GM03348 (cell line): ENCODE data around the gene CD24.

Experiments used
- DNase-seq: peaks from one replicate; pipeline ENCODE4 v3.0.0; 2012; ENCODE audit warnings: low spot score

Gene CD24

DNA sequence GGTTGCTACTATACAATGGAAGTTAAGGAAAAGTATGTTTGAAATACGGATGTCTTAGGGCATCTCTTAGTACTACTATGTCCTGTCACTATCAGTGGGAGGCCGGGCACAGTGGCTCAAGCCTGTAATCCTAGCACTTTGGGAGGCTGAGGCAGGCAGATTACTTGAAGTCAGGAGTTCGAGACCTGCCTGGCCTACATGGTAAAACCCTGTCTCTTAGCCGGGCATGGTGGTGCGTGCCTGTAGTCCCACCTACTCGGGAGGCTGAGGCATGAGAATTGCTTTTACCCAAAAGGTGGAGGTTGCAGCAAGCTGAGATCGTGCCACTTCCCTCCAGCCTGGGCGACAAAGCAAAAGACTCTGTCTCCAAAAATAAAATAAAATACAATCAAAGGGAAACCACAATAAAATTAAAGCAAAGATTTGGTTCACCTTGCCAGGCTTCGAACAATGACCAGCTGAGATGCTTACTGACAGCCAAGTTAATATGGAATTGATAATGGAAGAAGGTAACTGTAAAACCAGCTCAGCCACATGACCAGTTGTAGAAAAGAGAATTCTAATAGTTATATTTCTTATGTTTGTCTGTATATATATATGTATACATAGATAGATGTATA, 6.5 kb downstream of the CD24 start:
- no peak for DNase-seq

DNA sequence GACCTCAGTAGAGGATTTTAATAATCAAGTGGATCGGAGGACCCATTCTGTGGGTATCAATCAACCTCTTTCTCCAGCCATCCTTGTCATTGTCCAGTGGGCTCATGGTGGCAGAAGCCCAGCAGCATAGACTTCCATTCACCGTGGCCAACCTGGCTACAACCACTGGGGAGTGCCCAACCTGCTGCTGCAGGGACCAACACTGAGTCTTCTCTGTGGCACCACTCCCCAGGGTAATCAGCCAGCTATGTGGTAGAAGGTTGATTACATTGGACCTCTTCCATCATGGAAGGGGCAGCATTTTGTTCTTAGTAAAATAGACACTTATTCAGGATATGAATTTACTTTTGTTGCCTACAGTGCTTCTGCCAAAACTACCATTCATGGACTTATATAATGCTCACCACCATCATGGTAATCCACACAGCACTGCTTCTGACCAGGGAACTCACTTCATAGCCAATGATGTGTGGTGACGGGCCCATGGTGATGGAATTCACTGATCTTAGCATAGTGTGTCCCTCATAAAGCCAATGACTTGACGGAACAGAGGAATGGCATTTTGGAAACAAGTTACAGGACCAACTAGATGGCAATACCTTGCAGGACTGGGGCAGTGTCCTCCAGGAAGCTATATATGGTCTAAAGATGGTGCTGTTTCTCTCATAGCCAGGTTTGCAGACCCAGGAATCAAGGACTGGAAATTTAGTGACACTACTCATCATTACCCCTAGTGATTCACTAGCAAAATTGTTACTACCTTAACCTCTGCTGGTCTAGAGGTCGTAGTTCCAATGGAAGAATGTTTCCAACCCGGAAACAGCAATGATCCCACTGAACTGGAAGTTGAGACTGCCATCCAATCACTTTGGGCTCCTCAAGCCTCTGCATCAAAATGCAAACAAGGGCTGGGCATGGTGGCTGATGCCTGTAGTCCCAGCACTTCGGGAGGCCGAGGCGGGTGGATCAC, 7.6 kb downstream of the CD24 start:
- DNase-seq, result no peak

GRCh38 chr6:106966229-106966628, 8.3 kb downstream of the CD24 start:
- no peak for DNase-seq

DNA sequence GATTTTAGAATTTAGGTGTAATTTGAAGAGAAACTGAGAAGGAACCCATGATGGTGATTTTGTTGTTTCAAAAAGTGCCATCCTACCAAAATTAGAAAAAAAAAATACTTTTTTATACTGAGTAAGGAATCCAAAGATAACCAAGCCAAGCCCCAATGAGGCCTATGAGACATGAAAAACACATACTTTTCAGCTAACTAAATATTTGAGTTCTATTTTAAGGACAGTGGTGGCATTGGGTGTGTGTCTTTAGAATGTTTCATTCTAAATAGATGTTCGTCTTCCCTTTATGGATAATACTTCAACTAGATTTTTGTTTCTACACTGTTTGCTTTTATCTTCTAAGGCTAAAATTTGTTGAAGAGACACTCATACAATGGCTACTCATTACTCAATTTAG, 9.6 kb downstream of the CD24 start:
- DNase-seq, result no peak

- DNase-seq, result no peak
Observed at GRCh38 chr6:106964099-106964498, 10.4 kb downstream of the CD24 start.

DNA sequence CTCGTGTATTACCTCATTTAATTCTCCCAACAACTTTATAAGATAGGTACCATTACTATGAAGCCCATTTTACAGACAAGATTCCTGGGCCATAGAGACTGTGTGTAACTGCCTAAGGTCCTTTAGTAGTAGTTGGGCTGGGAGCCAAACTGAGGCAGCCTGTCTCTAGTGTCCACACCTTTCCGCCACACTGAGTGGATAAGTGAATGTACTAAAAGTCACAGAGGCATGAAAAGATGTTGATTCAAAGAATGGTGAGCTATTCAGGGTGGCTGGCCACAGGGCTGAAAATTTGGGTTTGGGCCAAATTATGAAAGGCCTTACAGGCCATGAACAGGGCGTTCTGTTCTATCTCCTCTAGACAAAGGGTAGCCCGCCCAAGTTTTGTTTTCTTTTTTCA, 11.0 kb downstream of the CD24 start:
- no peak for DNase-seq

GRCh38 chr6:106961801-106962200, 12.7 kb downstream of the CD24 start:
- DNase-seq, result no peak

DNA sequence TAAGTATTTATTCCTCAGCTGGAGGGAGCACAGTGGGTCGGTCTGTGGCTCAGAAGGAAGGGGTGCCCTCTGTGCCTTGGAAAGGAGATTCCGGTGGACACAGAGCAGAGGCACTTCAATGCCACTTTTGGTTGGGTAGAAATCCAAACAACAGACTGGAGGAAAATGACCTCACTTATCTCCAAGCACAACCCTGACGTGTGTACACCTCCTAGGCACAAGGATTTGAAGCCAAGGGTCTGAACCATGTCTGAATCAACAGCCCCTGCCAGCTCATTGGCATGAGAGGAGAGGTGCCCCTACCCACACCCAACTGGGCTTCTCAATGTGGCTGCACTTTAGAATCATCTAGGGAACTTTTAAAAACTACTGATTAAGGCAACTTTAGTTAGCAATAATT, 13.4 kb downstream of the CD24 start:
- no peak for DNase-seq

DNA sequence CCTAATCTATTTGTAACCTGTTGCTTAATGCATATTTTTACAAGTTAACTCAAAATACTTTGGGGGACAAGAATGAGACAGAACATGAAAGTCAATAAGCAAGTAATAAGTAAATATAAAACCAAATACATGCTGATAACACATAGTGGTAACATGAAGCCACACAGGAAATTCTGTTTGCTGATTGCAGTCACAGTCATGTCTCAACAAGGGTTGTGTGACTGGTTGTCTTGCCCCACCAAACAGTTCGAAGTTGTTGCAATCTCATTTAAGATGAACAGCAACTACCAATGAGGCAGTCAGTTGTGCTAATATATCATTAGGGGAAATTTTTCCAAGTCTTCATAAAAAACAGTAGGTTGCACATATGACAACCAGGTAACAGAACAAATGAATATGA, 14.5 kb downstream of the CD24 start:
- no peak for DNase-seq

DNA sequence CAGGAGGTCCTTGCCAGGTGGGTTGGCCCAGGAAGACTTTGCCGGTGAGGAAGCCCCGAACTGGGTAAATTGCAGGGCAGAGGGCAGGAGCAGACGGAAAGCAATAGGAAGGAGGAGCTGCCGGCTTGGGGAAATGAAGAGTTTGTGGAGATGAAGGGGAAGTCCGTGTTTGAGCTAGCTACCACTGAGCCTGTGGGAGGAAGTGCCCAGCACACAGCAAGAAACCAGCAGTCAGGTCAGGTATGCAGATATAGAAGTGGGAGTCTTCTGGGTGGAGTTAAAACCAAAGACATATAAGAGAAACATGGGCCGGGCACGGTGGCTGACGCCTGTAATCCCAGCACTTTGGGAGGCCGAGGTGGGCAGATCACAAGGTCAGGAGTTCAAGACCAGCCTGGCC, 34.7 kb downstream of the CD24 start:
- no peak for DNase-seq

GRCh38 chr6:106939208-106939607, 35.3 kb downstream of the CD24 start:
- no peak for DNase-seq

DNA sequence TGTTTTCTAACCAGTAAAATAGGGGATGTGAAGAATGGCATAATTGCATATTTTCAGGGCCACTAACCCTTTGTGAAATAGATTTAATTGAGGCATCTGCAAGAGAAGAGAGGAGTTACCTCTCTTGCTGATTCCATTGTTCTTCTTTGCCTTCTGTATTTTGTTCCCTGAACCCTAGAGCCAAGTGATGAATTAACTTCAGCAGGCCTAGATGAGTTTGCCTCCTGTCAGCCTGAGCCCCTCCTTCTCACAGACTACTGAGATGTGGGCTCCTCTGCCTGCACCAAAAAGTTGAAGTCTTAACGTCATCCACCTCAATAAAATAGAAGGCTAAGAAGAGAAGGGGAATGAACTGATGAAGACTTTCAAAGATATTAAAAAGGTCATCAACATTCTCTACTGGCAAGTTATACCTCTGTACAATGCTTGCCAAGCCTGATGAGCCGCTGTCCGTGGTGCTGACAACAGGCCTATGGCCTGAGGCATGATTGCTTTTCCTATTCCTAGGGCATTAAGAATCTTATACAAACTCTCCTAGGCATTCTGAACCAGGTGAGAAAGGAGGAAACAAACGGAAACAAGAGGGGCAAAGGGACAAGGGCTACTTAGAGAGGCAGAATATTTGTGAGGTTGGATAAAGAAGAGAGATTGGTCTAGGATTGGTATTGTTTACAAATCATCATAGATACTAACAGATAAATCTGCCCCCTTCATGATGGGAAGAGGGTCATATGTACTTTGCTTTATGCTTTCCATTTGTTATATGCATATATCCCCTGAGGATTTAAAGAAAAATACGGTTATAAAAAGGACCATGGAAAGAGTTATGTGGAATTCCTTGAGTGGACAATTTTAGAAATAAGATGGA, 46.8 kb downstream of the CD24 start:
- DNase-seq, result peak; percentile 26

- no peak for DNase-seq
Observed at GRCh38 chr6:106925948-106926347, 48.6 kb downstream of the CD24 start.

GRCh38 chr6:106924694-106925523, 49.6 kb downstream of the CD24 start:
- no peak for DNase-seq

GRCh38 chr6:106922626-106923025, 51.9 kb downstream of the CD24 start:
- no peak for DNase-seq
